GM23248 (cell line): ENCODE results near the gene CSF1R.

Experiments
- EZH2 ChIP-seq: fragments of 200-600 bp; sonication (generic); IDR thresholded peaks from 2 replicates; pipeline ENCODE4 v1.6.1; 2018; ENCODE audit warnings: antibody characterized with exemption, mild to moderate bottlenecking; ENCODE audit not compliant: insufficient read depth, poor library complexity, severe bottlenecking
- EZH2phosphoT487 ChIP-seq: fragments of 200-600 bp; sonication (generic); IDR thresholded peaks from 2 replicates; pipeline ENCODE4 v1.6.1; 2018; ENCODE audit warnings: antibody characterized with exemption, moderate library complexity, mild to moderate bottlenecking, low read depth; ENCODE audit not compliant: insufficient read depth

DNA sequence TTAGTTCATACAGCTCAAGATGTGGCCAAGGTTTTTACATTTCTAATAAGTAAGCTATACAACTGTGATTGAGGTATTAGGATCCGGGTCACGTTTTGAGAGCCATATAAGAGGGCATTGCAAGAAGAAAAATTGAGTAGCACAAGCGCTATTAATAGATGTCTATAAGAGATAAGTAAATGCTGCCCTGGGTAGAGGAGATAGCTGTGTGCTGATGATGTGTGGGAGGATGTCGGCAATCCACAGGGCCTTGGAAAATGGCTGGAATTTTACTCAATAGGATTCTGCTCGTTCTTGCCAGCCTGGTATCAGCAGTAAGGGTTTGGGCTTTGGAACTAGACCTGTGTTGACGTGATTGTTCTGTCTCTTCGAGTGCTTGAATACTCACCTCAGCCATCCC lies 41.6 kb downstream of the CSF1R start:
- TF ChIP-seq EZH2phosphoT487 = no peak
- TF ChIP-seq EZH2 = no peak
